Colon (tissue), 2 donors: ENCODE data around the gene NKD1.

Experiments used
- FAIRE-seq: peaks from 2 replicates; lab custom pipeline; 2012; peaks lifted over from hg19 to GRCh38; lab: Jason Lieb, UNC
- donor health status: control.
- donor health status: control.

The NKD1 gene

GRCh38 chr16:50580180-50580798 lies 32.1 kb downstream of the NKD1 start:
- FAIRE-seq, result no peak

GRCh38 chr16:50581845-50582244 lies 33.6 kb downstream of the NKD1 start:
- FAIRE-seq, result no peak

GRCh38 chr16:50583211-50583610 lies 35.0 kb downstream of the NKD1 start:
- no peak for FAIRE-seq

- FAIRE-seq, result no peak
These were observed 36.0 kb downstream of the NKD1 start for GRCh38 chr16:50584033-50584722.

- no peak for FAIRE-seq
These were observed 37.2 kb downstream of the NKD1 start for GRCh38 chr16:50585331-50585776.

GRCh38 chr16:50587543-50587942 lies 39.3 kb downstream of the NKD1 start:
- FAIRE-seq, result no peak

GRCh38 chr16:50588276-50588675 lies 40.1 kb downstream of the NKD1 start:
- no peak for FAIRE-seq

GRCh38 chr16:50591209-50591608 lies 43.0 kb downstream of the NKD1 start:
- FAIRE-seq, result no peak

GRCh38 chr16:50591800-50592771 lies 43.9 kb downstream of the NKD1 start:
- no peak for FAIRE-seq

- FAIRE-seq, result no peak
These were observed 44.8 kb downstream of the NKD1 start for GRCh38 chr16:50592996-50593395.

GRCh38 chr16:50593410-50594150 lies 45.4 kb downstream of the NKD1 start:
- no peak for FAIRE-seq

GRCh38 chr16:50594308-50595260 lies 46.4 kb downstream of the NKD1 start:
- no peak for FAIRE-seq

GRCh38 chr16:50595859-50596258 lies 47.7 kb downstream of the NKD1 start:
- FAIRE-seq, result no peak

GRCh38 chr16:50596762-50597450 lies 48.7 kb downstream of the NKD1 start:
- no peak for FAIRE-seq

GRCh38 chr16:50597563-50598255 lies 49.5 kb downstream of the NKD1 start:
- FAIRE-seq, result no peak

GRCh38 chr16:50598256-50598894 lies 50.2 kb downstream of the NKD1 start:
- FAIRE-seq, result no peak

GRCh38 chr16:50598936-50599361 lies 50.8 kb downstream of the NKD1 start:
- no peak for FAIRE-seq

GRCh38 chr16:50599494-50599893 lies 51.3 kb downstream of the NKD1 start:
- no peak for FAIRE-seq
